Measurements from ENCODE around the gene PTPRN2. TPM values are rescaled to one million over a fixed set of nuclear protein-coding genes. Genes with fewer than 3 reads are reported as not detected.
"Not testable (repeated sequence)": the region's sequence is repeated elsewhere in the genome, so short reads cannot be mapped to it uniquely, and the experiment has no call there.

Gene PTPRN2
- total RNA-seq, 1 donor from 2014 or later, result 2.4 TPM

GRCh38 chr7:157780312-157780711 lies 807.3 kb downstream of the PTPRN2 start:
- no peak for DNase-seq (ENCODE audit: low read depth)
- H3K4me3 ChIP-seq (ENCODE audit: low read depth, low read length), result no peak overlapping the region
- H3K27me3 ChIP-seq (ENCODE audit: control insufficient read depth, insufficient read depth, low read length), result no peaks in the 10 kb centered on the region
- no peak for TF ChIP-seq CTCF (IDR thresholded peaks at IDR 0.05; ENCODE audit: insufficient read depth, low read length, poor library complexity, severe bottlenecking)
- no peaks in the 10 kb centered on the region for H3K36me3 ChIP-seq (ENCODE audit: control insufficient read depth, insufficient read depth, low read length)

DNA sequence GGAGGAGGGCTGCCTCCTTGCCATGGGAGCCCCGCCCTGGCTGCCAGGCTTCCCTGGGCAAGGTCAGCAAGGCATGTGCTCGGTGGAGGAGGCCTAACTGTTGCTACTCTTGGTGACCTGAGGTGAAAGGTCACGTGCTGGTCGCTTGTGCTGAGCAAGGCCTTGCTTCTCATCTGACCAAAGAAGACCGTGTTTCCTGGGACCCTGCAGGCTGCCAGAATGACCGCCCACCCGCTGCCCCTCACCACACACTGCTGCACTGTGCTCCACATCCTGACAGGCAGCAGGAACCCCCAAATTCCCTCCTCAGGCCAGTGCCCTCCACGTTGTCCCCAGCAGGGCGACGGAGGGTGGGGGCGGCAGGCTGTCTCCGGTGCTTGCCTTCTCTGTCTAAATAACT lies 808.4 kb downstream of the PTPRN2 start:
- no peak for TF ChIP-seq CTCF (IDR thresholded peaks at IDR 0.05; ENCODE audit: insufficient read depth, low read length, poor library complexity, severe bottlenecking)
- Histone ChIP-seq H3K4me3 (ENCODE audit: low read depth, low read length) (no peak overlapping the region), H3K36me3 (ENCODE audit: control insufficient read depth, insufficient read depth, low read length) (no peaks in the 10 kb centered on the region), H3K27me3 (ENCODE audit: control insufficient read depth, insufficient read depth, low read length) (no peaks in the 10 kb centered on the region)
- DNase-seq (ENCODE audit: low read depth), result no peak

GRCh38 chr7:157777194-157777762 lies 810.3 kb downstream of the PTPRN2 start:
- H3K36me3 ChIP-seq (ENCODE audit: control insufficient read depth, insufficient read depth, low read length); DNase-seq (ENCODE audit: low read depth): not testable (repeated sequence)

GRCh38 chr7:157775560-157776332 lies 811.9 kb downstream of the PTPRN2 start:
- no peak for TF ChIP-seq CTCF (IDR thresholded peaks at IDR 0.05; ENCODE audit: insufficient read depth, low read length, poor library complexity, severe bottlenecking)
- no peaks in the 10 kb centered on the region for H3K36me3 ChIP-seq (ENCODE audit: control insufficient read depth, insufficient read depth, low read length)
- H3K4me3 ChIP-seq (ENCODE audit: low read depth, low read length), result no peak overlapping the region
- H3K27me3 ChIP-seq (ENCODE audit: control insufficient read depth, insufficient read depth, low read length), result no peaks in the 10 kb centered on the region
- no peak for DNase-seq (ENCODE audit: low read depth)

More at GRCh38 chr7:157777194-157777762, 810.3 kb downstream of the PTPRN2 start:
- not testable (repeated sequence) for H3K4me3 ChIP-seq (ENCODE audit: low read depth, low read length); H3K27me3 ChIP-seq (ENCODE audit: control insufficient read depth, insufficient read depth, low read length)

GRCh38 chr7:157775021-157775559 lies 812.5 kb downstream of the PTPRN2 start:
- no peaks in the 10 kb centered on the region for H3K36me3 ChIP-seq (ENCODE audit: control insufficient read depth, insufficient read depth, low read length)
- no peak for TF ChIP-seq CTCF (IDR thresholded peaks at IDR 0.05; ENCODE audit: insufficient read depth, low read length, poor library complexity, severe bottlenecking)
- H3K4me3 ChIP-seq (ENCODE audit: low read depth, low read length), result no peak overlapping the region
- no peaks in the 10 kb centered on the region for H3K27me3 ChIP-seq (ENCODE audit: control insufficient read depth, insufficient read depth, low read length)
- DNase-seq (ENCODE audit: low read depth), result no peak

- Histone ChIP-seq H3K4me3 (ENCODE audit: low read depth, low read length) (no peak overlapping the region), H3K27me3 (ENCODE audit: control insufficient read depth, insufficient read depth, low read length) (no peaks in the 10 kb centered on the region), H3K36me3 (ENCODE audit: control insufficient read depth, insufficient read depth, low read length) (no peaks in the 10 kb centered on the region)
- TF ChIP-seq CTCF (IDR thresholded peaks at IDR 0.05; ENCODE audit: insufficient read depth, low read length, poor library complexity, severe bottlenecking), result no peak
- no peak for DNase-seq (ENCODE audit: low read depth)
Observed at GRCh38 chr7:157774495-157774894, 813.1 kb downstream of the PTPRN2 start.

Data from kidney epithelial cell (primary cell).